B cell (primary cell): ENCODE data around the gene ZRANB1.

Experiments used
- CTCF ChIP-seq: fragments of 200-600 bp; IDR thresholded peaks from one replicate; pipeline ENCODE4 v1.8.0; 2022; ENCODE audit warnings: antibody characterized with exemption, mild to moderate bottlenecking
- EZH2 ChIP-seq: IDR thresholded peaks from 2 replicates; pipeline ENCODE4 v1.6.1; 2012; ENCODE audit warnings: borderline replicate concordance, low read depth, mild to moderate bottlenecking, moderate library complexity, low read length; ENCODE audit not compliant: insufficient read depth, poor library complexity, severe bottlenecking

- TF ChIP-seq CTCF, result no peak
- no peak for TF ChIP-seq EZH2
Measured at GRCh38 chr10:125006188-125006680, 64.3 kb downstream of the ZRANB1 start.
